Spleen (tissue), 7 donors: Measurements from ENCODE around the gene DNAH9.

Experiments
- CTCF ChIP-seq, 11 experiments: fragments of 200-600 bp in 7 of 11; fragments of 450-650 bp in 4 of 11; sonication (generic) in 4 of 11; IDR thresholded peaks in 8 of 11; conservative IDR thresholded peaks in 3 of 11; 1 replicate in 7 of 11; 2 replicates in 4 of 11; pipeline versions ENCODE4 v1.4.0 to v1.8.0; 2016 to 2021; ENCODE audit warnings: antibody characterized with exemption in 11 of 11, inconsistent platforms in 4 of 11, mild to moderate bottlenecking in 1 of 11
- POLR2A ChIP-seq, 3 donors: fragments of 450-650 bp; IDR thresholded peaks; one replicate each; pipeline ENCODE4 v1.5.1; 2017; ENCODE audit warnings: antibody characterized with exemption in 3 of 3, mild to moderate bottlenecking in 1 of 3
- POLR2AphosphoS5 ChIP-seq, 3 donors: sonication (generic); formaldehyde crosslinking; IDR thresholded peaks; one replicate each; pipeline ENCODE4 v1.5.1; 2017; ENCODE audit warnings: antibody characterized with exemption in 3 of 3
- donor health status: DM: no; HTN: no; CAD: no; lungs with moderate emphysema.
- donor health status: DM: no; HTN: no; CAD: no.
- donor health status: DM: no; HTN: no; CAD: no.

GRCh38 chr17:11823862-11824261 is 225.6 kb downstream of the DNAH9 start:
- no peak for TF ChIP-seq CTCF (IDR thresholded peaks at IDR 0.05 in 8 of 11, conservative IDR thresholded peaks at IDR 0.05 in 3 of 11)
- no peak for TF ChIP-seq POLR2A (IDR thresholded peaks at IDR 0.05)
- no peak for TF ChIP-seq POLR2AphosphoS5 (IDR thresholded peaks at IDR 0.05)
